Measurements from ENCODE around the gene A2M. TPM values are rescaled to one million over a fixed set of nuclear protein-coding genes. Genes with fewer than 3 reads are reported as not detected.

Gene A2M
- polyA plus RNA-seq, 6 donors from 2014 or later, result 0.48 TPM; not detected in 5

- no peak for DNase-seq
- Mint-ChIP-seq H3K36me3 (no peaks in the 10 kb centered on the region), H3K4me1 (peaks cover 15 to 20% (median 20%) of the 10 kb centered on the region in 3 donors), H3K9me3 (no peaks in the 10 kb centered on the region), H3K27ac (no peak overlapping the region), H3K27me3 (no peaks in the 10 kb centered on the region), H3K4me3 (no peak overlapping the region)
- no peak for ATAC-seq (ENCODE audit: low read depth in 2 of 2)
Observed at GRCh38 chr12:9113296-9113986, 2.3 kb downstream of the A2M start.

DNA sequence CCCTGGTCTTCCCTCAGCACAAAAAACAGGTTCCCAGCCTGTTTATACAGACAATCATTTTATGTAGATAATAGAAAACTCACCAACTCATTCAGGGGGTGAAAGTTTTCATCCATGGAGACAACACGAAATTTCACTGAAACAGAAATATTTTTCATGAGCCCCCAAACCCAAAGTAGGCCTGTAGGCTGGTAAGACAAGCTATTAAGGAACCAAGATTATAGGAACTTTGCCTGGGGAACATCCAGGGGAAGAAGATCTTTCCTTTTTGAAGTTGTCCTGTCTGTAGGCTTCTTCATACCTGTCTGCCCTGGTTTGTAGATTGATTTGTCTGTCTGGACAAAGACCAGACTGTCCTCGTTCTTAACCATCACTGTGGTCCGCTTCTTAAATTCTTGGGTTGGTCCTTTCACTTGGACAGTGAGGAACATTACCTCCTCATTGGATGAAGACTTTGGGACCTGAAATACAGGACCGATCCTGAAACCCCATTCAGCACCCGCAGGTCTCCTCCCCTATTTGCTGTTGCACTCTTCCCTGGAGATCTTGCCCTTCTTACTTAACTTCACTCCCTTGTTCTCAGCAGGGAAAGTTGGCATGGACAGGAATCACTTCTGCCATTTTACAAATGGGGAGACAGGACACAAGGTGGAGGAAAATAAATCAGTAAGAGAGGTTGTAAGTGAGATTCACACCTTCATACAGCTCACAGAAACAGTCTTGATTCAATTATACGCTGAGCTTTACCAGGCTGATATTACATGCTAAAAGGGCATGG, 3.5 kb downstream of the A2M start:
- Mint-ChIP-seq H3K27ac (no peak overlapping the region), H3K9me3 (no peaks in the 10 kb centered on the region)

GRCh38 chr12:9111525-9111924, 4.2 kb downstream of the A2M start:
- no peak overlapping the region for H3K27ac Mint-ChIP-seq

More for the DNA sequence above, 3.5 kb downstream of the A2M start:
- no peaks in the 10 kb centered on the region for H3K36me3 Mint-ChIP-seq
- no peak for DNase-seq
- ATAC-seq (ENCODE audit: low read depth in 2 of 2), result no peak
- peaks cover 11 to 17% (median 16%) of the 10 kb centered on the region in 3 donors for H3K4me1 Mint-ChIP-seq
- H3K27me3 Mint-ChIP-seq, result no peaks in the 10 kb centered on the region
- H3K4me3 Mint-ChIP-seq, result no peak overlapping the region

GRCh38 chr12:9109737-9110491, 5.8 kb downstream of the A2M start:
- Mint-ChIP-seq H3K36me3 (no peaks in the 10 kb centered on the region), H3K27ac (no peak overlapping the region), H3K4me1 (no peaks in the 10 kb centered on the region), H3K4me3 (no peak overlapping the region), H3K27me3 (no peaks in the 10 kb centered on the region), H3K9me3 (no peaks in the 10 kb centered on the region)
- no peak for DNase-seq
- ATAC-seq (ENCODE audit: low read depth in 2 of 2), result no peak

More at GRCh38 chr12:9111525-9111924, 4.2 kb downstream of the A2M start:
- Mint-ChIP-seq H3K9me3 (no peaks in the 10 kb centered on the region), H3K4me1 (peaks cover 10 to 11% (median 10%) of the 10 kb centered on the region in 3 donors), H3K4me3 (no peak overlapping the region), H3K36me3 (no peaks in the 10 kb centered on the region), H3K27me3 (no peaks in the 10 kb centered on the region)
- no peak for DNase-seq
- ATAC-seq (ENCODE audit: low read depth in 2 of 2), result no peak

DNA sequence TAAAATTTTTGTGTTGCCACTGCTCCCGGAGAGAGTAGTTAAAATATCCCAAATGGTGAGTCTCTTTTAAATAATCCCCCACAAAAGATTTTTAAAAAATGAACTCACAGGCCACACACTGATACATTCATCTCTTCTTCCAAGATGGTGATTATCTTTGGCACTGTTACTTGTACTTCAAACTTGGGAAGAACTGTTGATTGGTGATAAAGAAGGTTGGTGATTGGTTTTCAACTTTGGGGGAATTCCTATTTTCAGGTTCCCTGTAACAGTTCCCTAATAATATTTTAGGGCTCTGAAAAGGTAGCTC, 6.6 kb downstream of the A2M start:
- Mint-ChIP-seq H3K9me3 (no peaks in the 10 kb centered on the region), H3K27ac (no peak overlapping the region), H3K27me3 (no peaks in the 10 kb centered on the region), H3K36me3 (no peaks in the 10 kb centered on the region), H3K4me1 (no peaks in the 10 kb centered on the region), H3K4me3 (no peak overlapping the region)
- no peak for ATAC-seq (ENCODE audit: low read depth in 2 of 2)
- DNase-seq, result no peak

GRCh38 chr12:9108504-9109212, 7.1 kb downstream of the A2M start:
- H3K27me3 Mint-ChIP-seq, result no peaks in the 10 kb centered on the region
- no peaks in the 10 kb centered on the region for H3K36me3 Mint-ChIP-seq
- H3K9me3 Mint-ChIP-seq, result no peaks in the 10 kb centered on the region
- peak overlapping the region in 1 of 6 donors; percentile 39 for H3K27ac Mint-ChIP-seq
- no peaks in the 10 kb centered on the region for H3K4me1 Mint-ChIP-seq
- H3K4me3 Mint-ChIP-seq, result no peak overlapping the region
- DNase-seq (no peak), ATAC-seq (ENCODE audit: low read depth in 2 of 2) (no peak)

- no peaks in the 10 kb centered on the region for H3K36me3 Mint-ChIP-seq
- no peak overlapping the region for H3K4me3 Mint-ChIP-seq
- DNase-seq, result no peak
- H3K9me3 Mint-ChIP-seq, result no peaks in the 10 kb centered on the region
- ATAC-seq (ENCODE audit: low read depth in 2 of 2), result no peak
- no peak overlapping the region for H3K27ac Mint-ChIP-seq
- H3K27me3 Mint-ChIP-seq, result no peaks in the 10 kb centered on the region
- H3K4me1 Mint-ChIP-seq, result no peaks in the 10 kb centered on the region
Observed at GRCh38 chr12:9107542-9107873, 8.2 kb downstream of the A2M start.

GRCh38 chr12:9106610-9107541, 8.8 kb downstream of the A2M start:
- ATAC-seq (ENCODE audit: low read depth in 2 of 2) (no peak), DNase-seq (no peak)
- no peaks in the 10 kb centered on the region for H3K4me1 Mint-ChIP-seq
- no peaks in the 10 kb centered on the region for H3K9me3 Mint-ChIP-seq
- H3K27ac Mint-ChIP-seq, result no peak overlapping the region
- no peaks in the 10 kb centered on the region for H3K27me3 Mint-ChIP-seq
- H3K4me3 Mint-ChIP-seq, result no peak overlapping the region
- H3K36me3 Mint-ChIP-seq, result no peaks in the 10 kb centered on the region

DNA sequence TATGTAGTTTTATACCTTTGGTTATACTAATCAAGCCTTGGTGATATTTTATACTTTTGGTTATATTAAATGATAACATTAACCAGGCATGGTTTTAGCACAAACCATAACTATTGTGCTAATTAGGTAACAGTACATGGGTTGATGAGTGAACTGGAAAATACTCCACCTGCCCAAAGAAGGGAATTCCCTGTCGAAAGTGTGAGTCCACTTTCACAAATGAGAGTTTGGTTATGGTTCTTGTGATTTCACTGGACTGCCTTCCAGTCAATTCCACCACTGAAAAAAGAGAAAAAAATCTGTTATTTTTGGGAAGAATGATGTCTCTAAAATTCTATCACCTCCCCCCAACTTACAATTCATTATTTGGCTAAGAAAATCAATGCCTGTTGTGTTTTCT, 9.7 kb downstream of the A2M start:
- H3K27ac Mint-ChIP-seq, result no peak overlapping the region
- H3K36me3 Mint-ChIP-seq, result no peaks in the 10 kb centered on the region

GRCh38 chr12:9104767-9105423, 10.8 kb downstream of the A2M start:
- Mint-ChIP-seq H3K9me3 (no peaks in the 10 kb centered on the region), H3K4me3 (no peak overlapping the region), H3K4me1 (no peaks in the 10 kb centered on the region), H3K27me3 (no peaks in the 10 kb centered on the region), H3K27ac (no peak overlapping the region), H3K36me3 (no peaks in the 10 kb centered on the region)
- ATAC-seq (ENCODE audit: low read depth in 2 of 2), result no peak
- DNase-seq, result no peak

More for the DNA sequence above, 9.7 kb downstream of the A2M start:
- H3K4me1 Mint-ChIP-seq, result no peaks in the 10 kb centered on the region
- H3K4me3 Mint-ChIP-seq, result no peak overlapping the region
- DNase-seq (no peak), ATAC-seq (ENCODE audit: low read depth in 2 of 2) (no peak)
- H3K27me3 Mint-ChIP-seq, result no peaks in the 10 kb centered on the region
- no peaks in the 10 kb centered on the region for H3K9me3 Mint-ChIP-seq

DNA sequence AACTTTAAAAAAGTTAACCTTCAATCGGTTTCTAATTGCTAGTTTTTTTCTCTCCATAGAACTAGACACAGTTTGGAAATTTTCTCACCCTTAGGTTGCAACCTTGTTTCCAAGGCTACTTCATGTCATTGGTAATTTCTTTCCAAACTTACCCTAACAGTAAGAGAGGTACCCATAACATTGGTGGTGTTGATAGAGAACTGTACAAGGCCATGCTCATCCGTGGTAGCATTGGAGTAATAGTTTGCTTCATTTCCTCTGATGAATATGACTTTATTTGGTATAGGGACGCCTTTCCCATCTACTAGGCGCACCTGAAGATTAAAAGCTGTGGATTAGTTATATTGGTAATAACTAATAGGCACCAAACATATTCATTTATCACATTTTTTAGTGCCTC, 11.6 kb downstream of the A2M start:
- no peak overlapping the region for H3K4me3 Mint-ChIP-seq
- no peaks in the 10 kb centered on the region for H3K4me1 Mint-ChIP-seq
- H3K9me3 Mint-ChIP-seq, result no peaks in the 10 kb centered on the region
- no peak for ATAC-seq (ENCODE audit: low read depth in 2 of 2)
- DNase-seq, result no peak
- H3K36me3 Mint-ChIP-seq, result no peaks in the 10 kb centered on the region
- H3K27ac Mint-ChIP-seq, result no peak overlapping the region
- no peaks in the 10 kb centered on the region for H3K27me3 Mint-ChIP-seq

DNA sequence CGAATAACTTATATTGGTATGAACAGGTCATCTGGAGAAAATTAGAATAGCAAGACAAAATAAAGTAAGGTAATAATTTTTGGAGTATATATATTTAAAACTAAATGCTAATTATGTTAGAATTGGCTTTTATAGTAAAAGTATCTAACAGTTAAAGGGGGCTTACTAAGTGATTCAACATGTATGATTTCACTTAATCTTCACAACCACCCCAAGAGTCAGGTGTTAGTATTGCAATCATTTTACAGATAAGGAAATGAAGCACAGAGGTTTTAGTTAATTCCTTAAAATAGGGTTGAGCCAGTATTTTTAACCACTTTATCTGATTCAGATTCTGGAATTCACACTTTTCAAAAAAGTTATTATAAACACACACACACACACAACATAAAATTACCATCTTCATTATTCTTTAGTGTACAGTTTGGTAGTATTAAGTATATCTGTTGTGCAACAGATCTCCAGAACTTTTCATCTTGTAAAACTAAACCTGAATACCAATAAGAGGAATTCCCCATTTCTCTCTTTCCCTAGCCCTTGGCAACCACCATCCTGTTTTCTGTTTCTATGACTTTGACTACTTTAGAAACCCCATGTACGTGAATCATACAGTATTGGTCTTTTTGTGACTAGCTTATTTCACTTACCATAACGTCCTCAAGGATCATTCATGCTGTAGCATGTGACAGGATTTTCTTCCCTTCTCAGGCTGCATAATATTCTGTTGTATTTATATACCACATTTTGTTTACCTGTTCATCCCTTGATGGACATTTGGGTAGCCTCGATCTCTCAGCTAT, 12.5 kb downstream of the A2M start:
- no peaks in the 10 kb centered on the region for H3K27me3 Mint-ChIP-seq
- H3K36me3 Mint-ChIP-seq, result no peaks in the 10 kb centered on the region
- ATAC-seq (ENCODE audit: low read depth in 2 of 2) (no peak), DNase-seq (no peak)
- no peak overlapping the region for H3K27ac Mint-ChIP-seq
- H3K4me1 Mint-ChIP-seq, result no peaks in the 10 kb centered on the region
- no peak overlapping the region for H3K4me3 Mint-ChIP-seq
- no peaks in the 10 kb centered on the region for H3K9me3 Mint-ChIP-seq

Data from naive B cell (primary cell).